Measurements from ENCODE around the gene GAB1.

The GAB1 gene

DNA sequence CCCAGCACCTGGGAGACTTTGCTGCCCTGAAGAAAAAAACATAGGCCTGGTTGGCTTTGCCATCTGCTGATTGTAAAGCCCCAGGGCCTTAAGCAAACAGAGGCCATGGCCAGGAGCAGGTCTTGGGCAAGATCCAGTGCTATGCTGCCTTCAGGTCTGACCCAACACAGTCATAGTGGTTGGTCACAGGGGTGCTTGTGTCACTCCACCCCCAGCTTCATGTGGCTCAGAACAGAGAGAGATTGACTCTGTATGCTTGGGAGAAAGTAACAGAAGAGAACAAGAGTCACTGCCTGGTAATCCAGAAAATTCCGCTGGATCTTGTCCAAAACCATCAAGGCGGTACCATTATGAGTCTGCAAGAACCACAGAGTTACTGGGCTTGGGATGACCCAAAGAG is 152.4 kb downstream of the GAB1 start:
- no peak for DNase-seq (ENCODE audit: low read depth)

DNA sequence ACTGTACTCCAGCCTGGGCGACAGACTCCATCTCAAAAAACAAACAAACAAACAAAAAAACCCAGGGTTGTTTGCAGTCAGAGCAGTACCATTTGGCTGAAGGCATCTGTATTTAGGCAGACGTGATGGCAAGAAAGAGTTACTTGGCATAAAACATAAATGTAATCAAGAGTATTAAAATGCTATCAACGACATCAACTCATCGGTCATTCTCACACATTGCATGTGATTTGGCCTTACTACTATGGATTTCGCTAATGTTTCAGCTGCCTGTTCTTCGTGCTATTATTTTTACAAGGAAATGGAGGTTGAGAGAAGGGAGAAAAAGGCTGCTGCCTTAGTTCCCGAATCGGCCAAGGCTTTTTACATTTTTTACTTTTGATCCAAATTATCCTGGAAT is 161.3 kb downstream of the GAB1 start:
- no peak for DNase-seq (ENCODE audit: low read depth)

DNA sequence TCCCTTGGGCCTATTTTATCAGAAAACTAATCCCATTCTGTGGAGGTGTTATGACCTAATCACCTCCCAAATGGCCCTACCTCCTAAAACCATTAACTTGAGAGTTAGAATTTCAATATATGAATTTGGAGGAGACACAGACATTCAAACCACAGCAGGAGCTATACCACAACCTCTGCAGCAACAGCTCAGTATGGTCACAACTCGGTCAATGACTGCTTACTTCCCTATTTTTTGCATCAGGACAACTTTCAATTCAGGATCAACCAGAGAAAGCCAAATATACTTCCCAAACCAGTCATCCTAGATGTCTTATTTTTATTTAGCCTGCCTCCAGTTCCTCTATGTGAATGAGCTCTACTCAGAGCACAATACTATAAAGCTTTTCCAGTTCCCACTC is 165.6 kb downstream of the GAB1 start:
- no peak for DNase-seq (ENCODE audit: low read depth)

DNA sequence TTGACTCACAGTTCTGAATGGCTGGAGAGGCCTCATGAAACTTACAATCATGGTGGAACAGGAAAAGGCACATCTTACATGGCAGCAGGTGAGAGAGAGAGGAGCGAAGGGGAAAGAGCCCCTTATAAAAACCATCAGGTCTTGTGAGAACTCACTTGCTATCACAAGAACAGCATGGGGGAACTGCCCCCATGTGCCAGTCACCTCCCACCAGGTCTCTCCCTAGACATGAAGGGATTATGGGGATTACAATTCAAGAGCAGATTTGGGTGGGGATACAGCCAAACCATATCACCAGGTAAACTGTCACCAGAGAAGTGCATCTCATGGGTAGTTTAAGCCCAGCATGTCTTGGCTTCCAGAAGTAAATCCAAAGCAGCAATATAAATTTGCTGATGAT is 169.4 kb downstream of the GAB1 start:
- no peak for DNase-seq (ENCODE audit: low read depth)

DNA sequence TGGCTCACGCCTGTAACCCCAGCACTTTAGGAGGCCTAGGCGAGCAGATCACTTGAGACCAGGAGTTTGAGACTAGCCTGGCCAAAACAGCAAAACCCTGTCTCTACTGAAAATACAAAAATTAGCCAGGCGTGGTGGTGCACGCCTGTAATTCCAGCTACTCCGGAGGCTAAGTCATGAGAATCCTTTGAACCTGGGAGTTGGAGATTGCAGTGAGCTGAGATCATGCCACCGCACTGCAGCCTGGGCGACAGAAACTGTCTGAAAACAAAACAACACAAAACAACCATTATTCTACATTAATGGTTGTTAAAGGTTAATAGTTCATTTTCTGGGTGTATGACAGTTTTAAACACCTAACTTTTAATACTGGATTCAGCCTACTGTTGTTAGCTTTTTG is 175.2 kb downstream of the GAB1 start:
- DNase-seq (ENCODE audit: low read depth) = no peak

DNA sequence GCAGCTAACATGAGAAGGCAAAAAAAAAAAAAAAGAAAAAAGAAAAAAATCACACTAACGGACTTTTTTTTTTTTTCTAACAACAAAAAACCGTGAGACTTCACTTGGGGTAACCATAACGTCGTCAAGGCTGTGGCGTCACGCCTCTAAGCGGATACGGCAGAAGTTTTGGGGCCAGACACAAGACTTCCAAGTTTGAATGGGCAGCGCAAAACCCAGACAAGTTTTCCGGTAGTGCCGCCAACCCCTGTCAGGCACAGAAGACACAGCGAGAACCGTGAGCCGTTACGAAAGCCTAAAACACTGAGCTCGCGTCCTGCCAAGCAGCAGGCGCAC is 176.3 kb downstream of the GAB1 start:
- DNase-seq (ENCODE audit: low read depth) = no peak

DNA sequence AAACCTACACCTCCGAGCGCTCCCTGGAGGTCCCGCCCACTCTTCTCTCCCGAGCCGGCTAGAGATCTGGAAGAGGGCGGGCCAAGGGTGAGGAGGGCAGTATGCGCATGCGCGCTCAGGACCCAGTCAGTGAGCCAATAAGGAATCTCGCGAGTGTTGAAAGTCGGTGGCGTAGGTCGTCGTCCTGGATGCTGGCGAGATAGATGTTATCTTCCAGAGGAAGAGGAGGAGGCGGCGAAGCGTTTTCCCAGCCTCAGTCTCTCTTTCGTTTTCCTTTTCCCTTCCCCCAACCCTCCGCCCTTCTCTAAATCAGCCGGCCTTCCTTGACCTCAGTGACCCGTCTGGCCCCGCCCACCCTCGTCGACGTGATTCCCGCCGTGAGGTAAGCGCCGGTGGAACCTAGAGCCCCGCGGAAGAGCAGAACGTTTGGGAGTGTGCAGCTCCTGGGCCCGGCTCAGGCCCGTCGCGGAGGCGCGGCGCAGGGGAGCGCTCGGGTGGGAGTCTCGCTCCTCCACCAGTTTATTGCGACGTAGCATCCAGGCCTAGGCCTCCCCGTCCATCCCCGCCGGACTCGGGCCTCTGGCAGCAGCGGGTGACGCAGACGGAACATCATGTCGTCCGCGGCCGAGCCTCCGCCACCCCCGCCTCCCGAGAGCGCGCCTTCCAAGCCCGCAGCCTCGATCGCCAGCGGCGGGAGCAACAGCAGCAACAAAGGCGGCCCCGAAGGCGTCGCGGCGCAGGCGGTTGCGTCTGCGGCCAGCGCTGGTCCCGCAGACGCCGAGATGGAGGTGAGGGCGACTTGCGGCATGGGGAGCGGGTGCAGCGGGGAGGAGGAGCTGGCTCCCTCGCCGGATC is 176.9 kb downstream of the GAB1 start, which contains the start of gene SMARCA5:
SMARCA5 (plus strand) TSS at position 389 of the 855 bp plus-strand sequence; CDS start at position 612, 223 bp downstream.
- DNase-seq (ENCODE audit: low read depth) = peak; percentile 96

- no peak for DNase-seq (ENCODE audit: low read depth)
Measured at GRCh38 chr4:143514169-143514495, 177.5 kb downstream of the GAB1 start.

GRCh38 chr4:143514497-143514896 is 177.8 kb downstream of the GAB1 start:
- no peak for DNase-seq (ENCODE audit: low read depth)

- no peak for DNase-seq (ENCODE audit: low read depth)
Measured at GRCh38 chr4:143514901-143515300, 178.2 kb downstream of the GAB1 start.

- DNase-seq (ENCODE audit: low read depth) = no peak
Measured at GRCh38 chr4:143515905-143516304, 179.2 kb downstream of the GAB1 start.

DNA sequence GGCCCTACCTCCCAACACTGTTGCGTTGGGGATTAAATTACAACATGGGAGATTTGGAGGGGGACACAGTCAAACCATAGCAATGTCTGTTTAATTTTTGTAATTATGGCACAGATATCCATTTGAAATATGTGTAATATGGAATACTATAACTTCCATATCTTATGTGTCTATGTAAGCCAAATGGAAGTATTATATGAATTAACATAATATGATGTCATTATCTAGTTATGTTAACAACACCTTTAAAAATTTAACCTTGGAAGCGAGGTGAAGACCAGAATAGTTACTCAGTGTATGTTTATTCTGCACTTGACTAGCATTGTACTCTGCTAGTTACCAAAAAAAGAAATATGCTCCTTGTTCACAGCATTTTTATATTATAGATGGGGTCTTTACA is 181.1 kb downstream of the GAB1 start:
- no peak for DNase-seq (ENCODE audit: low read depth)

Measured in HS-5 (cell line).